HepG2 (cell line): ENCODE measurements around the gene NFILZ.

Source experiments
- ARHGAP35 ChIP-seq: sonication (generic); formaldehyde crosslinking; IDR thresholded peaks from 2 replicates; pipeline ENCODE4 v1.9.0; 2022; ENCODE audit warnings: mild to moderate bottlenecking, inconsistent platforms, moderate library complexity, missing genetic modification reagents, borderline replicate concordance
- CREM ChIP-seq, 2 experiments: sonication (generic) in 1 of 2; formaldehyde crosslinking in 1 of 2; IDR thresholded peaks; 2 replicates each; pipeline versions ENCODE4 v1.4.0 to v1.6.1; 2016 to 2020; ENCODE audit warnings: antibody characterized with exemption in 1 of 2, mild to moderate bottlenecking in 1 of 2, missing genetic modification reagents in 1 of 2
- MED1 ChIP-seq: sonication (generic); formaldehyde crosslinking; IDR thresholded peaks from 2 replicates; pipeline ENCODE4 v1.4.0; 2020; ENCODE audit warnings: missing genetic modification reagents
- POLR2A ChIP-seq, 2 experiments: IDR thresholded peaks; 2 replicates each; pipeline ENCODE4 v1.6.1; 2011; ENCODE audit warnings: low read depth in 2 of 2, low read length in 2 of 2, mild to moderate bottlenecking in 1 of 2, moderate library complexity in 1 of 2; ENCODE audit not compliant: insufficient read depth in 1 of 2
- TEAD2 ChIP-seq: sonication (generic); formaldehyde crosslinking; IDR thresholded peaks from 2 replicates; pipeline ENCODE4 v1.9.0; 2021; ENCODE audit warnings: missing genetic modification reagents
- ZBTB7A ChIP-seq: sonication (generic); formaldehyde crosslinking; IDR thresholded peaks from 2 replicates; pipeline ENCODE4 v1.8.0; 2022; ENCODE audit warnings: mild to moderate bottlenecking, missing genetic modification reagents
- TF ChIP-seq, protein P1 (sequence below): sonication (generic); IDR thresholded peaks from 2 replicates; pipeline ENCODE4 v1.6.1; 2016; ENCODE audit warnings: low read depth, borderline replicate concordance

- TF ChIP-seq MED1 (CRISPR knock-in tag) (no peak), TEAD2 (CRISPR knock-in tag) (no peak), CREM (IDR thresholded peaks at IDR 0.05) (no peak), CREM (CRISPR knock-in tag; IDR thresholded peaks at IDR 0.05) (no peak), ZBTB7A (CRISPR knock-in tag) (no peak), ARHGAP35 (CRISPR knock-in tag) (no peak), POLR2A (IDR thresholded peaks at IDR 0.05; ENCODE audit: insufficient read depth in 1 of 2, low read depth in 2 of 2, low read length in 2 of 2) (no peak)
- TF ChIP-seq, protein P1, sequence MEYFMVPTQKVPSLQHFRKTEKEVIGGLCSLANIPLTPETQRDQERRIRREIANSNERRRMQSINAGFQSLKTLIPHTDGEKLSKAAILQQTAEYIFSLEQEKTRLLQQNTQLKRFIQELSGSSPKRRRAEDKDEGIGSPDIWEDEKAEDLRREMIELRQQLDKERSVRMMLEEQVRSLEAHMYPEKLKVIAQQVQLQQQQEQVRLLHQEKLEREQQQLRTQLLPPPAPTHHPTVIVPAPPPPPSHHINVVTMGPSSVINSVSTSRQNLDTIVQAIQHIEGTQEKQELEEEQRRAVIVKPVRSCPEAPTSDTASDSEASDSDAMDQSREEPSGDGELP, result no peak
Measured at GRCh38 chr19:8600064-8600463, 30.4 kb upstream of the NFILZ start.
